ENCODE data around the gene ZNF70. TPM values are rescaled to one million over a fixed set of nuclear protein-coding genes. Genes with fewer than 3 reads are reported as not detected.

ZNF70 gene
- total RNA-seq, 1 experiment from 2014 or later = 3.3 TPM

DNA sequence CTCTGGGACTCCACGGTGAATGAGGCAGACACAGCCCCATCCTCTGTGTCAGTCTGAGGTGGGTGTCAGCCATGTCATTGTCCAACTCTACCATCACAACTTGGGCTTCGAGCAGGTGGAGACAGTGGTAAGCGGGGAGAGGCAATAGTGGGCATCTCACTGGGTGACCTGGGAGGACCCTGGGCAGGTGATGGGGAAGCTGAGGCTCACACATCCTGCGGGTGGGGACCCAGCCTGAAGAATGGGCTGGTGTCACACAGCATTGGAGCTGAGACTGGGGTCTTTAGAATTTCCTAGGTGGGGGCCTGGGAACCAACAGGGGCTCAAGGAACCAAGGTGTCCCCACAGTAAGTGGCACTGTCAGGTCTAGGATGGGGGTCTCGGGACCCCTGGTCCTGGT is 28.8 kb upstream of the ZNF70 start:
- no peak for ATAC-seq
- no peak overlapping the region for H3K4me3 Mint-ChIP-seq
- POLR2A ChIA-PET = no interaction called here
- CTCF ChIA-PET = interaction anchor here (0.6 kb wide), 1 partner anchor 79 kb away, joined by 3 read pairs; no protein-coding TSS in a partner anchor
- peaks cover 1% of the 10 kb centered on the region for H3K4me1 Mint-ChIP-seq
- no peaks in the 10 kb centered on the region for H3K36me3 Mint-ChIP-seq
- H3K27ac Mint-ChIP-seq = peak overlapping the region; percentile 47; the same call in 1 of the 2 replicates
- DNase-seq (ENCODE audit: low spot score) = no peak
- H3K9me3 Mint-ChIP-seq = no peaks in the 10 kb centered on the region
- no peak for TF ChIP-seq ZMAT4 (CRISPR knock-in tag; IDR thresholded peaks at IDR 0.05)
- no peak for TF ChIP-seq ETV6 (CRISPR knock-in tag; IDR thresholded peaks at IDR 0.05)
- TF ChIP-seq TEAD4 (CRISPR knock-in tag; IDR thresholded peaks at IDR 0.05) = no peak
- no peak for TF ChIP-seq ESRRA (CRISPR knock-in tag; IDR thresholded peaks at IDR 0.05; ENCODE audit: borderline replicate concordance)
- TF ChIP-seq ZNF138 (CRISPR knock-in tag; conservative IDR thresholded peaks at IDR 0.05) = no peak
- TF ChIP-seq, protein P1, sequence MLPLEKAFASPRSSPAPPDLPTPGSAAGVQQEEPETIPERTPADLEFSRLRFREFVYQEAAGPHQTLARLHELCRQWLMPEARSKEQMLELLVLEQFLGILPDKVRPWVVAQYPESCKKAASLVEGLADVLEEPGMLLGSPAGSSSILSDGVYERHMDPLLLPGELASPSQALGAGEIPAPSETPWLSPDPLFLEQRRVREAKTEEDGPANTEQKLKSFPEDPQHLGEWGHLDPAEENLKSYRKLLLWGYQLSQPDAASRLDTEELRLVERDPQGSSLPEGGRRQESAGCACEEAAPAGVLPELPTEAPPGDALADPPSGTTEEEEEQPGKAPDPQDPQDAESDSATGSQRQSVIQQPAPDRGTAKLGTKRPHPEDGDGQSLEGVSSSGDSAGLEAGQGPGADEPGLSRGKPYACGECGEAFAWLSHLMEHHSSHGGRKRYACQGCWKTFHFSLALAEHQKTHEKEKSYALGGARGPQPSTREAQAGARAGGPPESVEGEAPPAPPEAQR (CRISPR knock-in tag; IDR thresholded peaks at IDR 0.05) = no peak
- TF ChIP-seq ZNF423 (CRISPR knock-in tag; IDR thresholded peaks at IDR 0.05) = no peak
- TF ChIP-seq TP53 (CRISPR knock-in tag; IDR thresholded peaks at IDR 0.05) = no peak
- no peak for TF ChIP-seq JAZF1 (CRISPR knock-in tag; IDR thresholded peaks at IDR 0.05)
- no peak for TF ChIP-seq ZNF232 (CRISPR knock-in tag; IDR thresholded peaks at IDR 0.05)
- no peak for TF ChIP-seq ATF2 (CRISPR knock-in tag; IDR thresholded peaks at IDR 0.05; ENCODE audit: borderline replicate concordance, low read depth)
- no peak for TF ChIP-seq FOXP1 (CRISPR knock-in tag; IDR thresholded peaks at IDR 0.05; ENCODE audit: borderline replicate concordance)
- TF ChIP-seq, protein P2, sequence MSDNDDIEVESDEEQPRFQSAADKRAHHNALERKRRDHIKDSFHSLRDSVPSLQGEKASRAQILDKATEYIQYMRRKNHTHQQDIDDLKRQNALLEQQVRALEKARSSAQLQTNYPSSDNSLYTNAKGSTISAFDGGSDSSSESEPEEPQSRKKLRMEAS (CRISPR knock-in tag; IDR thresholded peaks at IDR 0.05) = no peak
- no peak for TF ChIP-seq ATF3 (CRISPR knock-in tag; conservative IDR thresholded peaks at IDR 0.05)
- TF ChIP-seq HMGA2 (CRISPR knock-in tag; IDR thresholded peaks at IDR 0.05) = no peak
- no peak for TF ChIP-seq IRF2 (CRISPR knock-in tag; IDR thresholded peaks at IDR 0.05; ENCODE audit: borderline replicate concordance, low read depth)
- TF ChIP-seq RORB (CRISPR knock-in tag; IDR thresholded peaks at IDR 0.05) = no peak
- peaks cover 7% of the 10 kb centered on the region for H3K27me3 Mint-ChIP-seq (ENCODE audit: low read depth)

DNA sequence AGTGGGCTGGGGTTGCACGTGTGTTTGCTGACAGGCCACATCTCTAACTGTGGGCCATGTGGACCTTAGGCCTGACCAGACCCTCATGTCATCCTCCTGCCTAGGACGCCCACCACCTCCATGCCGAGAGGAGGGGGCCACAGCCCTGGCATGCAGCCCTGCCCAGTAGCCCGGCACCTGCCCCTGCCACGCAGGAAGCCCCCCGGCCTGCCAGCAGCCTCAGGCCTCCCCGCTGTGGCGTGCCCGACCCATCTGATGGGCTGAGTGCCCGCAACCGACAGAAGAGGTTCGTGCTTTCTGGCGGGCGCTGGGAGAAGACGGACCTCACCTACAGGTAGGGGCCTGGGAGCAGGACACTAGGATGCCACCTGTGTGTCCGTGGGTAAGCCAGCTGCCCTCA is 28.2 kb upstream of the ZNF70 start:
- POLR2A ChIA-PET = no interaction called here
- CTCF ChIA-PET = interaction anchor here (1.3 kb wide), 1 partner anchor 10 kb away, joined by 3 read pairs; no protein-coding TSS in a partner anchor
- H3K36me3 Mint-ChIP-seq = no peaks in the 10 kb centered on the region
- TF ChIP-seq PREB (CRISPR knock-in tag; IDR thresholded peaks at IDR 0.05; ENCODE audit: borderline replicate concordance) (no peak), ESRRA (CRISPR knock-in tag; IDR thresholded peaks at IDR 0.05; ENCODE audit: borderline replicate concordance) (no peak)
- TF ChIP-seq, protein P3, sequence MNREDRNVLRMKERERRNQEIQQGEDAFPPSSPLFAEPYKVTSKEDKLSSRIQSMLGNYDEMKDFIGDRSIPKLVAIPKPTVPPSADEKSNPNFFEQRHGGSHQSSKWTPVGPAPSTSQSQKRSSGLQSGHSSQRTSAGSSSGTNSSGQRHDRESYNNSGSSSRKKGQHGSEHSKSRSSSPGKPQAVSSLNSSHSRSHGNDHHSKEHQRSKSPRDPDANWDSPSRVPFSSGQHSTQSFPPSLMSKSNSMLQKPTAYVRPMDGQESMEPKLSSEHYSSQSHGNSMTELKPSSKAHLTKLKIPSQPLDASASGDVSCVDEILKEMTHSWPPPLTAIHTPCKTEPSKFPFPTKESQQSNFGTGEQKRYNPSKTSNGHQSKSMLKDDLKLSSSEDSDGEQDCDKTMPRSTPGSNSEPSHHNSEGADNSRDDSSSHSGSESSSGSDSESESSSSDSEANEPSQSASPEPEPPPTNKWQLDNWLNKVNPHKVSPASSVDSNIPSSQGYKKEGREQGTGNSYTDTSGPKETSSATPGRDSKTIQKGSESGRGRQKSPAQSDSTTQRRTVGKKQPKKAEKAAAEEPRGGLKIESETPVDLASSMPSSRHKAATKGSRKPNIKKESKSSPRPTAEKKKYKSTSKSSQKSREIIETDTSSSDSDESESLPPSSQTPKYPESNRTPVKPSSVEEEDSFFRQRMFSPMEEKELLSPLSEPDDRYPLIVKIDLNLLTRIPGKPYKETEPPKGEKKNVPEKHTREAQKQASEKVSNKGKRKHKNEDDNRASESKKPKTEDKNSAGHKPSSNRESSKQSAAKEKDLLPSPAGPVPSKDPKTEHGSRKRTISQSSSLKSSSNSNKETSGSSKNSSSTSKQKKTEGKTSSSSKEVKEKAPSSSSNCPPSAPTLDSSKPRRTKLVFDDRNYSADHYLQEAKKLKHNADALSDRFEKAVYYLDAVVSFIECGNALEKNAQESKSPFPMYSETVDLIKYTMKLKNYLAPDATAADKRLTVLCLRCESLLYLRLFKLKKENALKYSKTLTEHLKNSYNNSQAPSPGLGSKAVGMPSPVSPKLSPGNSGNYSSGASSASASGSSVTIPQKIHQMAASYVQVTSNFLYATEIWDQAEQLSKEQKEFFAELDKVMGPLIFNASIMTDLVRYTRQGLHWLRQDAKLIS (CRISPR knock-in tag; IDR thresholded peaks at IDR 0.05; ENCODE audit: borderline replicate concordance) = no peak
- TF ChIP-seq, protein P4, sequence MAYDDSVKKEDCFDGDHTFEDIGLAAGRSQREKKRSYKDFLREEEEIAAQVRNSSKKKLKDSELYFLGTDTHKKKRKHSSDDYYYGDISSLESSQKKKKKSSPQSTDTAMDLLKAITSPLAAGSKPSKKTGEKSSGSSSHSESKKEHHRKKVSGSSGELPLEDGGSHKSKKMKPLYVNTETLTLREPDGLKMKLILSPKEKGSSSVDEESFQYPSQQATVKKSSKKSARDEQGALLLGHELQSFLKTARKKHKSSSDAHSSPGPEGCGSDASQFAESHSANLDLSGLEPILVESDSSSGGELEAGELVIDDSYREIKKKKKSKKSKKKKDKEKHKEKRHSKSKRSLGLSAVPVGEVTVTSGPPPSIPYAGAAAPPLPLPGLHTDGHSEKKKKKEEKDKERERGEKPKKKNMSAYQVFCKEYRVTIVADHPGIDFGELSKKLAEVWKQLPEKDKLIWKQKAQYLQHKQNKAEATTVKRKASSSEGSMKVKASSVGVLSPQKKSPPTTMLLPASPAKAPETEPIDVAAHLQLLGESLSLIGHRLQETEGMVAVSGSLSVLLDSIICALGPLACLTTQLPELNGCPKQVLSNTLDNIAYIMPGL (CRISPR knock-in tag; IDR thresholded peaks at IDR 0.05) = no peak
- TF ChIP-seq, protein P5, sequence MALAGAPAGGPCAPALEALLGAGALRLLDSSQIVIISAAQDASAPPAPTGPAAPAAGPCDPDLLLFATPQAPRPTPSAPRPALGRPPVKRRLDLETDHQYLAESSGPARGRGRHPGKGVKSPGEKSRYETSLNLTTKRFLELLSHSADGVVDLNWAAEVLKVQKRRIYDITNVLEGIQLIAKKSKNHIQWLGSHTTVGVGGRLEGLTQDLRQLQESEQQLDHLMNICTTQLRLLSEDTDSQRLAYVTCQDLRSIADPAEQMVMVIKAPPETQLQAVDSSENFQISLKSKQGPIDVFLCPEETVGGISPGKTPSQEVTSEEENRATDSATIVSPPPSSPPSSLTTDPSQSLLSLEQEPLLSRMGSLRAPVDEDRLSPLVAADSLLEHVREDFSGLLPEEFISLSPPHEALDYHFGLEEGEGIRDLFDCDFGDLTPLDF (CRISPR knock-in tag; IDR thresholded peaks at IDR 0.05) = no peak

More for the DNA sequence above, 28.2 kb upstream of the ZNF70 start:
- ATAC-seq (no peak), DNase-seq (ENCODE audit: low spot score) (no peak)
- H3K9me3 Mint-ChIP-seq = no peaks in the 10 kb centered on the region
- peaks cover 7% of the 10 kb centered on the region for H3K4me1 Mint-ChIP-seq
- H3K27me3 Mint-ChIP-seq (ENCODE audit: low read depth) = peaks cover 13% of the 10 kb centered on the region
- H3K4me3 Mint-ChIP-seq = no peak overlapping the region
- no peak overlapping the region for H3K27ac Mint-ChIP-seq
